GM21381 (cell line): Measurements from ENCODE around the gene ZNF224.
A peak's percentile ranks its signal among the peaks of the same experiment; 100 is the strongest.
"Not testable (repeated sequence)": the region's sequence is repeated elsewhere in the genome, so short reads cannot be mapped to it uniquely, and the experiment has no call there.

Experiments used
- ATAC-seq: cut with Tn5 transposase; IDR thresholded peaks from one replicate; pipeline ENCODE4 v1.9.1; 2021; ENCODE audit warnings: mild to moderate bottlenecking, moderate library complexity; ENCODE audit not compliant: unreplicated experiment

Gene ZNF224

GRCh38 chr19:44121162-44121561 is 27.0 kb downstream of the ZNF224 start:
- ATAC-seq = not testable (repeated sequence)

DNA sequence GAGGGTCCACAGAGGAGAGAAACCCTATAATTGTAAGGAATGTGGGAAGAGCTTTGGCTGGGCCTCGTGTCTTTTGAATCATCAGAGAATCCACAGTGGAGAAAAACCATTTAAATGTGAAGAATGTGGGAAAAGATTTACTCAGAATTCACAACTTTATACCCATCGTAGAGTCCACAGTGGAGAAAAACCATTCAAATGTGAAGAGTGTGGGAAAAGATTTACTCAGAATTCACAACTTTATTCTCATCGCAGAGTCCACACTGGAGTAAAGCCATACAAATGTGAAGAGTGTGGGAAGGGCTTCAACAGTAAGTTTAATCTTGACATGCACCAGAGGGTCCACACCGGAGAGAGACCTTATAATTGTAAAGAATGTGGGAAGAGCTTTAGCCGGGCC is 37.8 kb downstream of the ZNF224 start:
- ATAC-seq = no peak

- ATAC-seq = peak; percentile 86
Measured at GRCh38 chr19:44141191-44142058, 47.3 kb downstream of the ZNF224 start, which contains the start of gene ZNF234. ZNF234 (plus strand) TSS chr19:44141554; CDS start chr19:44144633, 3,079 bp downstream.

DNA sequence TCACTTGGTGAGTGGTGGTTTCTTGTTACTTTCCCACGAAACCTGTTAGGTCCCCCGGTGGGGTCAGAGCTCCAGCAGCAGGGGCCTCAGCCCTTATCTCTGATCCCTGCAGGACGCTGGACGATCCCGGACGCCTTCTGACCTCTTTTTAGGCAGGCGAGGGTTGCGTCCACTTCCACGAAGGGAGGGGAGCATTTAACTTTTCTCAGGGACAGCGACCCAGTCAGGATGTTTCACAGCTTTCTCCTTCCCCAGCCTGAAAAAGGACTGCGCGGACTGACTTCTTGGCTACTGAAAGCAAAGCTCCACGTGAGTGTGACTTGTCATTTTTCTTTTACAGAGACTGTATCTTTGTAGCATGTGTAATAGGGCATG is 47.9 kb downstream of the ZNF224 start:
- no peak for ATAC-seq

GRCh38 chr19:44149776-44150175 is 55.6 kb downstream of the ZNF224 start:
- ATAC-seq = no peak

- ATAC-seq = no peak
Measured at GRCh38 chr19:44151491-44151890, 57.3 kb downstream of the ZNF224 start.

DNA sequence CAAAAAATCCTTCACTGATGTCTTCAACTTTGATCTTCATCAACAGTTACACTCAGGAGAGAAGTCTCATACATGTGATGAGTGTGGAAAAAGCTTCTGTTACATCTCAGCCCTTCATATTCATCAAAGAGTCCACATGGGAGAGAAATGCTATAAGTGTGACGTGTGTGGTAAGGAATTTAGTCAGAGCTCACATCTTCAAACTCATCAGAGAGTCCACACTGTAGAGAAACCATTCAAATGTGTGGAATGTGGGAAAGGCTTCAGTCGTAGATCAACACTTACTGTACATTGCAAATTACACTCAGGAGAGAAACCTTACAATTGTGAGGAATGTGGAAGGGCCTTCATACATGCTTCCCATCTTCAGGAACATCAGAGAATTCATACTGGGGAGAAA is 62.3 kb downstream of the ZNF224 start:
- no peak for ATAC-seq
